ENCODE data around the gene GALNT17.
"Not testable (repeated sequence)": the region's sequence is repeated elsewhere in the genome, so short reads cannot be mapped to it uniquely, and the experiment has no call there.

Gene GALNT17

DNA sequence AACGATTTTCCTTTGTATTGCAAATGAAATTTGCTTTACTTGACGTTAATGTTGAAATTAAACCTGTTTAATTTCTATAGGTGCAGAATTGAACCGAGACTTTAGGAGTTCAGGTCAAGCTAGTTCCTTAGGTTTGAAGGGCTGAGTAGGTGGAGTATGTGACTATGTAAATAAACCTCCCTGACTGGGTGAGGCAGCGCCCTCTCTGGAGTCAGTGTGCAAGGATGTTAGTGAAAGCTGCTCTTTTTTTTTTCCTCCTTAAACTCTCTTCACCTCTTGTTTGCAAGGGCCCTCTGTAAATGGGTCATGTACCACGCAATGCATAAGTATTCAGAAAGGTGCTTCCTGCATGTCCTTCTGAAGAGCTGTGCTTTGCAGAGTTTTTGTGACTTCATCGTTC, 33.8 kb downstream of the GALNT17 start:
- no peak for DNase-seq (ENCODE audit: low read depth)

DNA sequence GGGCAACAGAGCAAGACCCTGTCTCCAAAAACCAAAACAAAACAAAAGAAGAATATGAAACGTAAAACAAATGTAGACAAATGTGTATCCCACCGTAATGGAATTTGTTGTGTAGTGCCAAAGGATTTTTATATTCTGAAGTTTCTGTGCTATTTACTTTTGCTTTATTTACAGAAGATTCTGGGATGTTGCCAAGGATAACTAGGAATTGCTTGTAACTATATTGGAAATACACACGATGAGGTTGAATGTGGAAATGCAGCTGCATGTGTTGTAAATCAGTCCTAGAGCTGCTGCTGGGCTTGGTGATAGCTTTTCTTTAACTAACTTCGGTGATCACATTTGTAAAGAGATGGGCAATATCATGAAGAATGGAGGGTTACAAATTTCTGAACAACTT, 39.5 kb downstream of the GALNT17 start:
- no peak for DNase-seq (ENCODE audit: low read depth)

DNA sequence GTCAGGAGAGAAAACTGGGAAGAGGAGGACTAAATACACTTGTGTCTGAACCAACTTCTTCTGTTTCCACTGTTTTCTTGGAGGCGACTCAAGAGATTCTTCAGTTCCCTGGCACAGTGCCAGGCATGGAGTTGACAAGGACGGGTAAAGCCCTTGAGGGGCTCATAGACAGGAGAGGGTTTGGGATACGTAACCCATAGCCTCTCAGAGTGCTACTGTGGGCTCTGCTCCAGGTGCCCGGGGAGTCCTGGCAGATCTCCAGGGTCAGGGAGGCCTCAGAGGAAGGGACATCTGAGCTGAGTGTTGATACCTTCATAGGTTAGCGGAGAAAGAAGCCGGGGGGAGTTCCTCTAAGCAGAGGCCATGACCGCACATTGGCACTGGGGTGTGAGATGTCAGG, 42.0 kb downstream of the GALNT17 start:
- DNase-seq (ENCODE audit: low read depth), result no peak

DNA sequence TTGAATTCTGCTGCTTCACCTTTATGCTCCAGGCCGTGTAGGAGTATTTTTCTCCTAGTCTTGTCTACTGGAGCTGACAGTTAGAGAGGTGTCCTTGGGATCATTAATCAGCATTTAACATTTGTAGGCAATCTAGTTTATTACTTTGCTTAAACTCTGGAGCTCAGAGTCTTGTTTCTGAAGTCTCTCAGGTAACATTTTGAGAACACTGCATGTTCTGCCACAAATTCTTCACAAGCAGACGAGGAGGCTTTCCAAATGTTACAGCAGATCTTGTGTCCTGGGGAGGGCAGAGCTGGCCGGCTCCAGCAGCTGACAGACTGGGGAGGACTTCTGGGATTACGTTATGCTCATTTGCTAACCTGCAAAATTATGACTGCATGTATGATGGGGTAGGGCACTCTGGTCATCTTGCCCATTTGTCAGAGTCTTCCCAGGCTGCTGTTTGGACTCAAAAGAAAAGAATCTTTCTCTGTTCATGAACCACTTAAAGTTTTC, 50.5 kb downstream of the GALNT17 start:
- no peak for DNase-seq (ENCODE audit: low read depth)

DNA sequence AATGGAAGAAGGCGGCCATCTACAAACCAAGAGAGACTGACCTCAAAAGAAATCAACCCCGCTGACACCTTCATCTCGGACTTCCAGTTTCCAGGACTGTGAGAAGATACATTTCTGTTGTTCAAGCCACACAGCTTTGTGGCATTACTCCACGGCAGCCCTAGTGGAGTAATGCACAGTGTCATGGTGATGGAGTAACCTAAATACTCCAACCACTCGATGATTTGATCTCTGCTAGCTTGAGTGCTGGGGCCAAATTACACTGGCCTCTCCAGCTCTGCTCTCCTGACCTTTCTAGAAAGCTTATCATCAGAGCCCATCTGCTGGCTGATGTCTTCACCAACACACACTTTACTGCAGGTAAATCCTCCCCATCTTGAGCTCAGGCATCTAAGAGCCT, 52.2 kb downstream of the GALNT17 start:
- DNase-seq (ENCODE audit: low read depth), result no peak

DNA sequence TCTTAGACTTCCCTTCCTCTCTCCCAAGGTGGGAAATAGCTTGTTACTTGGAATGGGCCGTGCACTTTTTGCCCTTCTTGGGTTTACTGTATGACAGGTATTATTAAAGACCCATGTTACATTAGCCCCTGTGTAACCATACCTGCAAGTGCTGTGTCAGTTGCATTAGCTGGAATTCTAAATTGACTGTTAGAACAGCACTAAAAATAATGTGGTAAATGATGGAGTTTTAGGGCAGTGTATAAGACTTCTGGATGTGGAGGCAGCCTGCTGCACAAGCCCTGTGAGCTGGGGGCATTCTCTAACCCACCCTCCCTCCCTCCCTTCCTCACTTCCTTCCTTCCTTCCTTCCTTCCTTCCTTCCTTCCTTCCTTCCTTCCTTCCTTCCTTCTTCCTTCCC, 52.7 kb downstream of the GALNT17 start:
- DNase-seq (ENCODE audit: low read depth), result no peak

DNA sequence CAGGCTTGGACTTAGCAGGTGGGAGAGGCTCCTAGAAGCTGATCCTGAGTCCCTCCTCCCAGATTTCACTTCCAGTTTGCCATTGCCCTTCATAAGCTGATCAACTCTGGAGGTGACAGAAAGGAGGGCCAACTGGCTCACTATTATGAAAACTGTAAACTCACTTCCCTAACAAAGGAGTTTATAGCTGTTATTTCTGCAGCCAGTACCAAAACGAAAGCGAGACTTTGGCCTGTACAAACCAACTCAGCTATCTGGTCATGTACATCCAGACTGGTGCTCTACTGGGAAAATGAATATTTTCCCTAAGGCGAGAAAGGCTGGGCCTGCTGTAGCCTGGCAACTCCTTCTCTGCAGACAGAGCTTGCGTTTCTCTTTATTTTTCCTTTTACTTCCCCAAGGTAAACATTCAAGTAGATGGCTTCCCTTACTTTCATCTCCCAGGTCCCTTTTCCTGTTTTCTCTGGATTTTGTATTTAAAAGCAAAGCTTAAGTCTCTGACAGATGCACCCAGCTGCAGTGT, 54.7 kb downstream of the GALNT17 start:
- no peak for DNase-seq (ENCODE audit: low read depth)

DNA sequence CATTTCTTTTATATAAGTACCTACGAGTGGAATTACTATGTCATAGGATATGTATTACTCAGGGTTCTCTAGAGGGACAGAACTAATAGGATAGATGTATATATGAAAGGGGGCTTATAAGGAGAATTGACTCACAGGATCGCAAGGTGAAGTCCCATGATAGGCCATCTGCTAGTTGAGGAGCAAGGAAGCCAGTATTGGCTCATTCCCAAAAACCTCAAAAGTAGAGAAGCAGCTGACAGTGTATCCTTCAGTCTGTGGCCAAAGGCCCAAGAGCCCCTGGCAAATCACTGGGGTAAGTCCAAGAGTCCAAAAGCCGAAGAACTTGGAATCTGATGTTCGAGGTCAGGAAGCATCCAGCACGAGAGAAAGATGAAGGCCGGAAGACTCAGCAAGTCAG, 59.8 kb downstream of the GALNT17 start:
- DNase-seq (ENCODE audit: low read depth), result no peak

DNA sequence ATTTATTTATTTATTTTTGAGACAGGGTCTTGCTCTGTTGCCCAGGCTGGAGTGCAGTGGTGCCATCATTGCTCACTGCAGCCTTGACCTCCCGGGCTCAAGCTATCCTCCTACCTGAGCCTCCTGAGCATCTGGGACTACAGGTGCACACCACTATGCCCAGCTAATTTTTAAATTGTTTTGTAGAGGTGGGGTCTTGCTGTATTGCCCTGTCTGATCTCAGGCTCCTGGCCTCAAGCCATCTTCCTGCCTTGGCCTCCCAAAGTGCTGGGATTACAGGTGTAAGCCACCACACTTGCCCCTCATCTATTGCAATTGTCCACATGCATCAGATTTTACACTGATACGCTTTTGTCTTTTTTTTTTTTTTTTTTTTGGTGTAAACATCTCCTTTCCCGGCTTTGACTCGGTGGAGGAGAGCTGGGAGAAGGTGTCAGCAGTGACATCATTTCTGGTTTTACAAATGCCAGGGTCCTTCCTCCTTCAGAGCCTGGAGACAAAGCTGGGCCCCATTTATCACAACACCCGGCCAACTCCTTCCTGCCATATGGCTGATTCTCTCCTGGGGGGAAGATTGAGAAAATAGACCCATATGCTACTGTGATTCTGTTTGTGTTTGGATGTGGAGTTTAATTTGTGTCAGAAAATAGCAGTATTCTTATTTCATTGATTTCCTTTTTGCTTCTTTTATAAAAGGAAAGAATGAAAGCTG, 61.3 kb downstream of the GALNT17 start:
- no peak for DNase-seq (ENCODE audit: low read depth)

DNA sequence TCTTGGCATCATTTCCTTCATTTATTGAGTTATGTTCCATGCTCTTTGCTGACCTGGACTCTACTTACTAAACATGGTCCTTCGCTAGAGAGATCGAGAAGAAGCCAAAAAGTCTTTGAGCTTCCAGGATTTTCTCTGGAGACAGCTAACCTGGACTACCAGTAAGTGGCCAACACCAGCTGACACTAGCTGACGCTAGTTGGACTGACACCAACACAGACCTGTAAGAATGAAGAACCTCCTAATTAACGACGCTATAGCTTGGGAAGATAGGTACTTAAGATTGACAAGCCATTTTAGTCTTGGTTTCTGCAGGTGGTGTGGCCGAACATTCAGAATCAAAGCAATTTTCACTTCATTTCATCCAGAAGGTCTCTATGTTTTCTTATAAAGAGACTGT, 66.4 kb downstream of the GALNT17 start:
- no peak for DNase-seq (ENCODE audit: low read depth)

DNA sequence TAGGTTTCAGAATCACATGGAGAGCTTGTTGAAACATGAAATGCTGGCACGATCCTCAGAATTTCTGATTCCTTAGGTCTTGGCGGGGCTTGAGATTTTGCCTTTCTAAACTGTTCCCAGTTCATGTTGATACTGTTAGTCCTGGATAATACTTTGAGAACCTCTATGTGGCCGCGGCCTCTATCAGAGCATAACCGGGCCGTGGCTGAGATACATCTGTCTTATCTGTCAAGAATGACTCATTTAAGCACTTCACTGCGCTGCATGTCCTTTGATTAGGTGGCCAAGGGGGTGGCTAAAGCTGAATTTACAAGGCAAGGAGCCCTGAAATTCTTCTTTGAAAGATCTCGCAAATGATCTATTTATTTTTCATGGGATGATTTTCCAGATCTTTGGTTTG, 66.9 kb downstream of the GALNT17 start:
- DNase-seq (ENCODE audit: low read depth), result no peak

DNA sequence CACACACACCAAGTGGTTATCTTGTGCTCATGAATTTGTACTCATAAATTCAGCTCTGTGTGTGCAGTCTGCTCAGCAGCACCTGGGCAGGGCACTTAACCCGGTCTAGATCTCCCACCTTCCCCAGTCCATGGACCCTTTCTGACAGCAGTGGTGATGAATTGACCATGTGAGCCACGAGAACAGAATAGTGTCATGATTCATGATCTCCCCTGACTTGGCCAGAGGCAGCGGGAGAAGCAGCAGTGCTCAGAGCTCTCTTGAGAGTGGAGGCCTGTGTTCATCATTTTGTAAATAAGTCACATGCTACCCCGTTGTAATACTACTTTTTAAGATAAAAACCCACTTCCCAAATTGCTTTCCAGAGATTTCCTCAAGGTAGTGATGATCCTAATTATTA, 74.2 kb downstream of the GALNT17 start:
- no peak for DNase-seq (ENCODE audit: low read depth)

DNA sequence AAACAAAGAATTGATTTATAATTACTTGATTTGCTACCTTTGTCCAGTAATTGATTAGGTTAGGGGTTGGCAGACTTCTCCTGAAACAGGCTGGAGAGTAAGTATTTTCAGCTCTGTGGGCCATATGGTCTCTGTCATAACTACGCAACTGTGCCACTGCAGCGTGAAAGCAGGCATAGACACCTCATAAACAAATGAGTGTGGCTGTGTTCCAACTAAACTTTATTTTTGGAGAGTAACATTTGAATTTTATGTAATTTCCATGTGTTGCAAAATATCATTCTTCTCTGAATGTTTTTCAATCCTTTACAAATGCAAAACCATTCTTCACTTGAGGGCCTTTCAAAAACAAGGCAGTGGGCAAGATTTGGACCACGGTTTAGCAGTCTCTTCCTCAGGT, 76.9 kb downstream of the GALNT17 start:
- no peak for DNase-seq (ENCODE audit: low read depth)

DNA sequence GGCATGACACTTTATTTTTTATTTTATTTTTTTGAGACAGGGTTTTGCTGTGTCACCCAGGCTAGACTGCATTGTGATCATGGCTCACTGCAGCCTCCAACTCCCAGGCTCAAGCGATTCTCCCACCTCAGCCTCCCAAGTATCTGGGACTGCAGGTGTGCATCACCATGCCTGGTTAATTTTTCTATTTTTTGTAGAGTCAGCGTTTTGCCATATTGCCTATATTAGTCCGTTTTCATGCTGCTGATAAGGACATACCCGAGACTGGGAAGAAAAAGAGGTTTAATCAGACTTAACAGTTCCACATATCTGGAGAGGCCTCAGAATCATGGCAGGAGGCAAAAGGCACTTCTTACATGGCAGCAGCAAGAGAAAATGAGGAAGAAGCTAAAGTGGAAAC, 77.5 kb downstream of the GALNT17 start:
- not testable (repeated sequence) for DNase-seq (ENCODE audit: low read depth)

DNA sequence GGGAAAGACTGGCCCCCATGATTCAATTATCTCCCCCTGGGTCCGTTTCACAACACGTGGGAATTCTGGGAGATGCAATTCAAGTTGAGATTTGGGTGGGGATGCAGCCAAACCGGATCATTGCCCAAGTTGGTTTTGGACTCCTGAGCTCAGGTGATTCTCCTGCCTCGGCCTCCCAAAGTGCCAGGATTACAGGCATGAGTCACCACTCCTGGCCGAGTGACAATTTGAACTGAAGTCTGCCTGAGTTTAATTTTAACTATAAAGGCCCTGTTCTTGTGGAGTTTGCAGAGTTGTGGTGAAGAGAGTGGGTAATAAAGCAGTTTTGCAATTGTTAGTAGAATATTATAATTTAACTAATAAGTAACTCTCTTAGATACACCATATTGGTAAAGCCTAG, 78.3 kb downstream of the GALNT17 start:
- no peak for DNase-seq (ENCODE audit: low read depth)

DNA sequence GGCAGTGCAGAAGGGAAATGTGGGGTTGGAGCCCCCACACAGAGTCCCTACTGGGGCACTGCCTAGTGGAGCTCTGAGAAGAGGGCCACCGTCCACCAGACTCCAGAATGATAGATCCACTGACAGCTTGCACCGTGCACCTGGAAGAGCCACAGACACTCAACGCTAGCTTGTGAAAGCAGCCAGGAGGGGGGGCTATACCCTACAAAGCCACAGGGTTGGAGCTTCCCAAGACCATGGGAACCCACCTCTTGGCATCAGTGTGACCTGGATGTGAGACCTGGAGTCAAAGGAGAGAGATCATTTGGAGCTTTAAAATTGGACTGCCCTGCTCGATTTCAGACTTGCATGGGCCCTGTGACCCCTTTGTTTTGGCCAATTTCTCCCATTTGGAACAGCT, 80.5 kb downstream of the GALNT17 start:
- not testable (repeated sequence) for DNase-seq (ENCODE audit: low read depth)

DNA sequence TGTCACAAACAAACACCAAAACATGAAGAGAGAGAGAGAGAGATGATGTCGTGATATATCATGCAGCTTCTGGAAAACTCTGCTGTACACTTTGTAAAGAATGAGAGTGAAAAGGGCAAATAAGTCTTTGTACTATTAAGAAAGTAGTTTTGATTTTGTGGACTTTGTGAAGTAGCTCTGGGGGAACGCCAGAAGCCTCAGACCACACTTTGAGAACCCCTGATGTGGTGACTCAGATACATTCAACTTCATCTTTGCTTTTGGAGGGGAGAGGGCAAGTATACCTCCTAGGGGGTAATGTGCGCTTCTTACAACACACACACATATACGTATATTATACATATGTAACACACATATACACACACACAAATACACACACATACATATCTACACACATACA, 84.3 kb downstream of the GALNT17 start:
- no peak for DNase-seq (ENCODE audit: low read depth)

DNA sequence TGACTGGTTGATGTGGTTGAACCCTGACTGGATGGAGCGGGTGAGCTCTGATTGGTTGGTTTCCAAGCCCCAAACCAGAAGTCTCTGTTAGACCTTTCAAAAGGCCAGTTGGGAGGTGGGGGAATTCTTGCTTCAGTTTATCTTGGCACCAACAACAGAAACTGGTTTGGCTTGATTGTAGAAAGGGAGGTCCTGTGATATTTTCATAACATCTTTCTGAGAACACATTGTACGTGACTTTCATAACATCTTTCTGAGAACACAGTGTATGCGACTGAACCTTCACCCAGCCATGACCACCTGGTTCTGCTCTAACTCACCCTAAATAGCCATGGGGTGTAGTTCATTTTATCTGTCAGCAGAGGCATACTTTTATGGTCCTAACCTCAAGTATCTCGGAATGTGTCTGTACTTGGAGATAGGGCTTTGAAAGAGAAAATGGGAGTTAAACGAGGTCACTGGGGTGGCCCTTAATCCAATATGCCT, 88.3 kb downstream of the GALNT17 start:
- DNase-seq (ENCODE audit: low read depth), result no peak

DNA sequence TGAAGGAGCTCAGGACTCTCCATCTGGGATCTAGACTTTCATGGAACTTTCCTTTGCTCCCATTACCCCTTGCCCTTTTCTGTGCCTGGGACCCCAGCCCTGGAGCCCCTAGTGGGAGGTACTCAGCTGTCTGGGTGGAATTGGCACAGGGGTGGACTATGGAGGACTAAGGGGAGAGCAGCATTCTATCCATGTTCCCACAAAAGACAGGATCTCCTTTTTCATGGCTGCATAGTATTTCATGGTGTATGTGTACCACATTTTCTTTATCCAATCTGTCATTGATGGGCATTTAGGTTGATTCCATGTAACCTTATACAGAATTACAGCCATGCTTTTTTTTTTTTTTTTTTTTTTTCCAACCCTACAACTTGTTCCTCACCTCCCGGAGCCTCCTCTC, 89.1 kb downstream of the GALNT17 start:
- no peak for DNase-seq (ENCODE audit: low read depth)

DNA sequence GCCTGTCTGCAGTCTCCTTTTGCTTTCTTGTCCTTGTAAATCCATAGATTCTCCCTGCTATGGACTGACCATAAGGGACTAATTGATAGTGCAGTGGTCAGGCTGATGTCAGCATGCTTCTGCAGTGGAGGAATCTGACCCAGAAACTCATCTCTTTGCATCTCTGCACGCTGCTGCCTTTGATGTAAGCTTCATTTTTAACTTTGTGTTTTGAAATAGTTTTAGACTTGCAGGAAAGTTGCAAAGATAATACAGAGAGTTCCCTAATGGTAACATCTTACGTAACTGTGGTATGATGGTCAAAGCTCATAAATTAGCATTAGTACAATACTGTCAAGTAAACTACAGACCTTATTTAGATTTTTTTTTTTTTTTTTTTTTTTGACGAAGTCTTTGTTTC, 89.6 kb downstream of the GALNT17 start:
- no peak for DNase-seq (ENCODE audit: low read depth)

DNA sequence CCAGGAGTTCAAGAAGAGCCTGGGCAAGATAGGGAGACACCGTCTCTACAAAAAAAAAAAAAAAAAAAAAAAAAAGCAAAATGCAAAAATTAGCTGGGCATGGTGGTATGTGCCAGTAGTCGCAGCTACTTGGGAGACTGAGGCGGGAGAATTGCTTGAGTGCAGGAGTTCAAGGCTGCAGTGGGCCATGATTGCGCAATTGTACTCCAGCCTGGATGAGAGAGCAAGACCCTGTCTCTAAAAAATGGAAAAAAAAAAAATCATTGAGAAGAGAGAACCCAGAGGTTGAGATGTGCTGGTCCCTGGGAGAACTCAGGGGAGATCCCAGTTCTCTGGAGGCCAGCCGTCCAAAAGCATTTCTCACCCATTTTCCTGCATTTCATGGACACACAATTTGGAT, 95.2 kb downstream of the GALNT17 start:
- no peak for DNase-seq (ENCODE audit: low read depth)

DNA sequence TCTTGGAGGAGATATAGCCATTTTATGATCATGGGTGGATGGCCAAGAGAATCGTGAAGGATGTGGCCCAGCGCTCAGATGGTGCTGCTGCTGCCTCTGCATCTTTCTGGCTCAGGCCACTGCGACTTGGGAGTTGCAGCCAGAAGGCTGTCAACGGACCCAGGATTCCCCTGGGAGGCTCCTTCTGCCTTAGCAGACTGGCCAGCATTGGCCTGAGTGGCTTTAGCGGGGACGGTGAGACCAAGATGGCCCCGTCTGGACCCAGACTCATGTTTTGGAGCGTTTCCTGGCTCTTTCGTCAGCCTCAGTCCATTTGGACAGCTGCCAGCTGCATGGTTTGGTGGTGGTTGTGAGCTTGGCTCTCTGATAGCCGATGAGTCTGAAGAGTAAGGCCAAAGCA, 97.2 kb downstream of the GALNT17 start:
- no peak for DNase-seq (ENCODE audit: low read depth)

DNA sequence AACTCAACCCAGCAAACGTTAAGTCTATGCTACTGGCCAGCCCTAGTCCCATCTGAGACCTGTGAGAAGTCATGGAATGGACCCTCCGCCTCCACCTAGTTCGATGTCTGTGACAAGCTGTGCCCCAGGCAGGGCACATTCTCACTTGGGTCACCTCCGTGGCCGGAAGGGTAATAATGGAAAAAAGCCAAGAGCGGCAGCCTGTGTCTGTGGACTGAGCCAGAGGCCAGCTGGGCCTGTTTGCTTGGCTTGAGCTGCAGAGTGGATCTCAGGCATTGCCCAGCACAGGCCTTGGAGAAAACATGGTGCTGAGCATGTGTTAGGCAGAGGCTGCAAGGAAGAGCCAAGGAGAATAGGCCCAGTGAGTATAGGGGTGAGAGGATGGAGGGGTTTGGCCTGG, 97.8 kb downstream of the GALNT17 start:
- DNase-seq (ENCODE audit: low read depth), result no peak

DNA sequence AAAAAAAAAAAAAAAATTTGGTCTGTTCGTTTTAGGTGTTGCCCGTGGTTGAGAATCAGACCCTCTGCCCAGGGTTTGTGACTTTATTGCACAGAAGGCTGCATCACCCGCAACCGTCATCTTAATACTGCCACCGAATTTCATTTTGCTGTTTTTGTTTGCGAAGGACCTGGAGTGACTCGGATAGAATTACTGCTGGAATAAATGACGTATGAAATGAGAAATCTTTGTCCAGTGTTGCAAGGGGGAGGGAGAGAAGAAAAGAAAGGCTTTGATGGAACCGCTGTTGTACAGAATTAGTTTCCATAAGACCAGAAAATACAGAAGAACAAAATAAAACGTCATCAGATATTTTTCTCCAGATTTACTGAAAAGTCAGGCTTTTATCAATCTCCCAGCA, 103.3 kb downstream of the GALNT17 start:
- no peak for DNase-seq (ENCODE audit: low read depth)

Data from fibroblast of the conjunctiva (primary cell).